Pancreas (tissue), 10 donors: Measurements from ENCODE around the gene EXOC3L2. TPM values are rescaled to one million over a fixed set of nuclear protein-coding genes. Genes with fewer than 3 reads are reported as not detected.
A peak's percentile ranks its signal among the peaks of the same experiment; 100 is the strongest.

Source experiments
- ATAC-seq, 4 donors: fragments of 200-7000 bp; cut with Tn5 transposase; one replicate each; pipeline versions ENCODE4 v1.8.0 to v1.9.1; 2020; ENCODE audit warnings: mild to moderate bottlenecking in 4 of 4, moderate library complexity in 4 of 4
- DNase-seq, 6 donors: peaks; one replicate each; pipeline ENCODE4 v3.0.0-alpha.2; 2020
- FAIRE-seq: peaks from 2 replicates; lab custom pipeline; 2012; peaks lifted over from hg19 to GRCh38; lab: Jason Lieb, UNC
- H3K27ac ChIP-seq, 4 donors: fragments of 200-600 bp; sonication (generic); 1 replicate in 3 of 4; 2 replicates in 1 of 4; pipeline versions ENCODE4 v1.5.0 to v1.8.0; 2020
- H3K27me3 ChIP-seq, 4 donors: fragments of 200-600 bp; one replicate each; pipeline ENCODE4 v1.8.0; 2021
- H3K36me3 ChIP-seq, 3 donors: fragments of 200-600 bp; sonication (generic) in 1 of 3; one replicate each; pipeline versions ENCODE4 v1.5.0 to v1.8.0; 2020 to 2021
- H3K4me1 ChIP-seq, 3 donors: fragments of 200-600 bp; one replicate each; pipeline ENCODE4 v1.8.0; 2021
- H3K4me3 ChIP-seq, 4 donors: fragments of 200-600 bp; sonication (generic) in 2 of 4; one replicate each; pipeline versions ENCODE4 v1.5.0 to v1.8.0; 2020 to 2021
- H3K9me3 ChIP-seq, 4 donors: fragments of 200-600 bp; one replicate each; pipeline ENCODE4 v1.8.0; 2021
- WGBS, 2 donors: extraction: QIAGEN DNeasy Blood & Tissue Kit; methylation state at CpG; one replicate each; pipeline ENCODE4 v1.1.7; 2013; 5-methylcytosine and 5-hydroxymethylcytosine counted together
- intact Hi-C, 3 donors: fragments of 100-400 bp; cut with DNase I; formaldehyde crosslinking; loops; one replicate each; pipeline versions ENCODE4 v1.11.1 to v1.14.2; 2022
- polyA plus RNA-seq, 2 donors: library from polyadenylated mRNA; stranded (reverse); fragments of 200-250 nt; gene quantifications; one replicate each; pipeline ENCODE4 v1.2.3, GENCODE V29; 2013
- total RNA-seq, 6 donors: library from RNA; stranded (reverse); fragmentation: NEBNext Ultra II Directional in 4 of 6; extraction: Animal tissue kit (Norgen Biotek cat#: 25700) in 4 of 6; gene quantifications; one replicate each; pipeline versions ENCODE4 v1.2.1 to v1.2.4, GENCODE V29; 2021 to 2023
- TF ChIP-seq, protein P1 (sequence below), 4 donors: fragments of 200-600 bp; sonication (generic) in 3 of 4; IDR thresholded peaks; one replicate each; pipeline versions ENCODE4 v1.5.0 to v1.8.0; 2021; ENCODE audit warnings: antibody characterized with exemption in 4 of 4
- donor health status: healthy with polysubstance abuse.
- donor health status: DM: no; HTN: no; CAD: no; lungs with moderate emphysema.
- donor health status: DM: no; HTN: no; CAD: no.
- donor health status: control.
- donor health status: control.
- donor health status: Bipolar disorder and iron deficiency.
- donor health status: DM: yes; HTN: yes; CAD: no.
- donor health status: DM: no; HTN: no; CAD: no.
- donor health status: DM: no; HTN: no; CAD: no.
- donor health status: DM: yes; HTN: yes; CAD: no.

The EXOC3L2 gene
- total and polyA plus RNA-seq, 8 donors, result 0.59 to 4.5 (median 1.8) TPM

DNA sequence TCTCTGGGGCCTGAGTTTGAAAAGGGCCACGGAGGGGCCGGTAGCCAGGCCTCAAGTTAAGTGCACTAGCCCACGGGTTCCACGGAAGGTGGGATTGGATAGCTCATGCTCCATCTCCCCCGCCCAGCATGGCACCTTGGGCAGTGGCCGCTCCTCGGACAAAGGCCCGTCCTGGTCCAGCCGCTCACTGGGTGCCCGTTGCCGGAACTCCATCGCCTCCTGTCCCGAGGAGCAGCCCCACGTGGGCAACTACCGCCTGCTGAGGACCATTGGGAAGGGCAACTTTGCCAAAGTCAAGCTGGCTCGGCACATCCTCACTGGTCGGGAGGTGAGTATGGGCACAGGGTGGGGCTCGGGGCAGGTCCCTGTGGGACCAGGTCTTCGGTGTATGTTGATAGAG, 13.7 kb upstream of the EXOC3L2 start:
- no peak overlapping the region for H3K27ac ChIP-seq
- H3K9me3 ChIP-seq, result no peaks in the 10 kb centered on the region
- no peaks in the 10 kb centered on the region for H3K27me3 ChIP-seq
- intact Hi-C loops, result loop anchor here in 1 of 3 donors (10.0 kb wide), 1 partner anchor 64 kb away; no protein-coding TSS in a partner anchor
- WGBS, 2 donors, result 96 to 97% methylated on average over 19 of the region's 19 CpGs
- no peaks in the 10 kb centered on the region for H3K4me1 ChIP-seq
- TF ChIP-seq, protein P1, sequence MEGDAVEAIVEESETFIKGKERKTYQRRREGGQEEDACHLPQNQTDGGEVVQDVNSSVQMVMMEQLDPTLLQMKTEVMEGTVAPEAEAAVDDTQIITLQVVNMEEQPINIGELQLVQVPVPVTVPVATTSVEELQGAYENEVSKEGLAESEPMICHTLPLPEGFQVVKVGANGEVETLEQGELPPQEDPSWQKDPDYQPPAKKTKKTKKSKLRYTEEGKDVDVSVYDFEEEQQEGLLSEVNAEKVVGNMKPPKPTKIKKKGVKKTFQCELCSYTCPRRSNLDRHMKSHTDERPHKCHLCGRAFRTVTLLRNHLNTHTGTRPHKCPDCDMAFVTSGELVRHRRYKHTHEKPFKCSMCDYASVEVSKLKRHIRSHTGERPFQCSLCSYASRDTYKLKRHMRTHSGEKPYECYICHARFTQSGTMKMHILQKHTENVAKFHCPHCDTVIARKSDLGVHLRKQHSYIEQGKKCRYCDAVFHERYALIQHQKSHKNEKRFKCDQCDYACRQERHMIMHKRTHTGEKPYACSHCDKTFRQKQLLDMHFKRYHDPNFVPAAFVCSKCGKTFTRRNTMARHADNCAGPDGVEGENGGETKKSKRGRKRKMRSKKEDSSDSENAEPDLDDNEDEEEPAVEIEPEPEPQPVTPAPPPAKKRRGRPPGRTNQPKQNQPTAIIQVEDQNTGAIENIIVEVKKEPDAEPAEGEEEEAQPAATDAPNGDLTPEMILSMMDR (IDR thresholded peaks at IDR 0.05), result no peak
- no peaks in the 10 kb centered on the region for H3K36me3 ChIP-seq
- FAIRE-seq, result no peak
- no peak overlapping the region for H3K4me3 ChIP-seq
- ATAC-seq, result no peak
- DNase-seq, result peak in 2 of 6 donors; percentile 26 to 52

DNA sequence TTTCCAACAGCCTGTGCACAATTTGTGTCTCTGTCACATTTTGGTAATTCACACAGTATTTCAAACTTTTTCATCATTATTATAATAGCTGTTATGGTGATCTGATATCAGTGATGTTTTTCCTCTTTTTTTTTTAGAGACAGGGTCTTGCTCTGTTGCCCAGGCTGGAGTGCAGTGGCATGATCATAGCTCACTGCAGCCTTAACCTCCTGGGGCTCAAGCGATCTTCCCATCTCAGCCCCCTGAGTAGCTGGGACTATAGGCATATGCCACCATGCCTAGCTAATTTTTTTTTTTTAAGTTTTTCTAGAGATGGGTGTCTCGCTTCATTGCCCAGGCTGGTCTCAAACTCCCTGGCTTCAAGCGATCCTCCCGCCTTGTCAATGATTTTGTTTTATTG, 11.6 kb upstream of the EXOC3L2 start:
- TF ChIP-seq, protein P1 (IDR thresholded peaks at IDR 0.05), result no peak
- no peak overlapping the region for H3K4me3 ChIP-seq
- H3K27ac ChIP-seq, result no peak overlapping the region
- no peak for ATAC-seq
- no peaks in the 10 kb centered on the region for H3K36me3 ChIP-seq
- peaks cover 0 to 5% (median 3%) of the 10 kb centered on the region in 3 donors for H3K4me1 ChIP-seq
- 93 to 100% methylated on average over 4 of the region's 4 CpGs for WGBS, 2 donors
- no peak for FAIRE-seq
- intact Hi-C loops, result loop anchor here in 1 of 3 donors (10.0 kb wide), 1 partner anchor 62 kb away; no protein-coding TSS in a partner anchor
- no peaks in the 10 kb centered on the region for H3K9me3 ChIP-seq
- H3K27me3 ChIP-seq, result no peaks in the 10 kb centered on the region
- DNase-seq, result no peak

DNA sequence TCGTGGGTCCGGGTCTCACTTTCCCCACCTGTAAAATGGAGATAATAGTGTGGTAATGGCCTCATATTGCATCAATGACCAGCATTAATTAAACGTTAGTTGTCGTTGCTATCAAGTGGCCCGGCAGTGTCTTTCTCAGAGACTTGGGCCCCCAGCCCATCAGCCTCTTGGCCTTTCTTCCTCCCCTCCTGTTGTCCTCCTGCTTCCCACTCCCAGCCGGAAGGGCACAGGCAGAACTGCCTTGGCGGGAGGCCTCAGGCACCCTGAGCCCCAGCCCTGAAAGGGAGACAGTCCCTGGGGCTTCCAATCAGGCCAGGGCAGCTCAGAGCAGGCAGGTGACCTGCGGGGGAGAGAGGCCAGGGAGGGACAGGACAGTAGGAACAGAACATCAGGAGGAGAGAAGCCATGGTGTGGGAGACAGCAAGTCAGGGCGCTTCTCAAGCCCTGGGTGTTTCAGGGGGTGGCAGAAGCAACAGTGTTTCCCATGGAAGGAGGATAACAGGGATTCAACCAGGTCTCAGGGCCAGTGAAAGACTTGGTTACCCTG, 10.5 kb upstream of the EXOC3L2 start:
- TF ChIP-seq, protein P1 (IDR thresholded peaks at IDR 0.05), result no peak
- Histone ChIP-seq H3K27me3 (no peaks in the 10 kb centered on the region), H3K4me3 (no peak overlapping the region), H3K9me3 (no peaks in the 10 kb centered on the region), H3K36me3 (no peaks in the 10 kb centered on the region), H3K27ac (no peak overlapping the region), H3K4me1 (peaks cover 0 to 5% (median 3%) of the 10 kb centered on the region in 3 donors)
- no peak for ATAC-seq
- WGBS, 2 donors, result 82 to 85% methylated on average over 9 of the region's 9 CpGs
- intact Hi-C loops, result loop anchor here in 1 of 3 donors (10.0 kb wide), 1 partner anchor 61 kb away; no protein-coding TSS in a partner anchor
- FAIRE-seq, result no peak
- DNase-seq, result no peak

DNA sequence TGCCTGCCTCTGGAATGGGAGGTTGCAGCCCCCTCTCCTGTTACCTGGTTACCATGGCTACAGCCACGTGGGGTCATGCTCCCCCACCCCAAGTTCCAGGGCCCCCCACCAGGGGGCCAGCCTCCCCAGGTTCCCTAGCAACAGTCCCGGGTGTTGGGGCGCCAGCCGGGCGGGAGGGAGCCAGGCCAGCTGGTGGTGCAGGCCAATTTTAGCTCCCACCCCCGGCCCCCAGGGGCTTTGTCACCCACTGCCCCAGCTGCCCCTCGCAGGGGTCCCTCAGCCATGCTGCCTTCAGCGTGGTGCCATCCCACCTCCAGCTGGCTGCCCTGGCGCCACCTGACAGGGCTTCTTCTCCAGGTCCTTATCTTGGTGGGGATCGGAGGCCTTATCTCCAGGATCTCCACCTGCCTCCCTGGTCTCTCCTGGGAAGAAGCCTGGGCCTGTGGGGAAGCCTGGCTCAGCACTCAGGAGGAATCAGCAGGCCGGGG, 8.9 kb upstream of the EXOC3L2 start:
- H3K4me3 ChIP-seq, result no peak overlapping the region
- no peaks in the 10 kb centered on the region for H3K9me3 ChIP-seq
- FAIRE-seq, result no peak
- no peaks in the 10 kb centered on the region for H3K36me3 ChIP-seq
- intact Hi-C loops, result loop anchor here in 1 of 3 donors (10.0 kb wide), 1 partner anchor 59 kb away; no protein-coding TSS in a partner anchor
- TF ChIP-seq, protein P1 (IDR thresholded peaks at IDR 0.05), result no peak
- ATAC-seq, result no peak
- no peak overlapping the region for H3K27ac ChIP-seq
- 65 to 68% methylated on average over 11 of the region's 11 CpGs for WGBS, 2 donors
- H3K27me3 ChIP-seq, result no peaks in the 10 kb centered on the region
- peaks cover 0 to 5% (median 3%) of the 10 kb centered on the region in 3 donors for H3K4me1 ChIP-seq
- peak in 2 of 6 donors; percentile 32 to 69 for DNase-seq
